Hepatocyte (in vitro differentiated cells): ENCODE data around the gene ARID1A.

Experiments
- CTCF ChIP-seq: fragments of 200-600 bp; sonication (generic); IDR thresholded peaks from 2 replicates; pipeline ENCODE4 v1.5.1; 2016; ENCODE audit warnings: antibody characterized with exemption, mild to moderate bottlenecking; ENCODE audit not compliant: poor library complexity
- EZH2 ChIP-seq: fragments of 200-600 bp; sonication (generic); IDR thresholded peaks from 2 replicates; pipeline ENCODE4 v1.6.1; 2016; ENCODE audit warnings: antibody characterized with exemption, mild to moderate bottlenecking, borderline replicate concordance

- TF ChIP-seq CTCF (no peak), EZH2 (no peak)
Measured at GRCh38 chr1:26743426-26744059, 47.7 kb downstream of the ARID1A start.
